COLO829 (cell line): ENCODE measurements around the gene TBC1D13.
"Not testable (repeated sequence)": the region's sequence is repeated elsewhere in the genome, so short reads cannot be mapped to it uniquely, and the experiment has no call there.

ENCODE experiments used
- DNase-seq: peaks from one replicate; pipeline ENCODE4 v3.0.0; 2012; ENCODE audit warnings: low spot score

TBC1D13 gene

GRCh38 chr9:128847803-128848202, 60.8 kb downstream of the TBC1D13 start:
- no peak for DNase-seq

- not testable (repeated sequence) for DNase-seq
These were observed 64.0 kb downstream of the TBC1D13 start for GRCh38 chr9:128851024-128851423.

GRCh38 chr9:128851779-128852600, 64.9 kb downstream of the TBC1D13 start:
- not testable (repeated sequence) for DNase-seq

- not testable (repeated sequence) for DNase-seq
These were observed 65.6 kb downstream of the TBC1D13 start for GRCh38 chr9:128852646-128853045.

GRCh38 chr9:128854454-128854853, 67.4 kb downstream of the TBC1D13 start:
- DNase-seq: not testable (repeated sequence)

- DNase-seq: not testable (repeated sequence)
These were observed 71.4 kb downstream of the TBC1D13 start for GRCh38 chr9:128858476-128858875.
